Naive thymus-derived CD4-positive, alpha-beta T cell (primary cell): ENCODE data around the gene AGRN. TPM values are rescaled to one million over a fixed set of nuclear protein-coding genes. Genes with fewer than 3 reads are reported as not detected.

Experiments used
- ATAC-seq: fragments of 150-1000 bp; cut with Tn5 transposase; 2 replicates; pipeline ENCODE4 v1.10.0; 2021; ENCODE audit warnings: mild to moderate bottlenecking, moderate library complexity
- CTCF ChIA-PET: fragments of 350-600 bp; sonication (Branson Sonifier 250); formaldehyde crosslinking; loops from one replicate; lab custom pipeline; 2021; ENCODE audit warnings: antibody characterized with exemption; lab: Charles Lee
- POLR2A ChIA-PET: fragments of 350-600 bp; sonication (Branson Sonifier 250); formaldehyde crosslinking; loops from one replicate; lab custom pipeline; 2021; ENCODE audit warnings: antibody characterized with exemption, inconsistent platforms; lab: Charles Lee
- DNase-seq, 9 donors: peaks; one replicate each; pipeline versions ENCODE4 v3.0.0 to v3.0.0-alpha.2; 2020 to 2022; ENCODE audit warnings: mixed read lengths in 1 of 9
- H3K27ac ChIP-seq: one replicate; pipeline ENCODE4 v1.7.0; 2013; ENCODE audit warnings: mild to moderate bottlenecking, low read depth, low read length, moderate library complexity
- H3K27me3 ChIP-seq, 2 donors: one replicate each; pipeline ENCODE4 v1.7.0; 2013; ENCODE audit warnings: low read length in 2 of 2, mild to moderate bottlenecking in 2 of 2, moderate library complexity in 2 of 2; ENCODE audit not compliant: control insufficient read depth in 2 of 2, insufficient read depth in 2 of 2
- H3K36me3 ChIP-seq, 3 experiments: 1 replicate in 2 of 3; 2 replicates in 1 of 3; pipeline ENCODE4 v1.7.0; 2013; ENCODE audit warnings: low read length in 3 of 3, mild to moderate bottlenecking in 3 of 3, moderate library complexity in 1 of 3; ENCODE audit not compliant: insufficient read depth in 3 of 3, control insufficient read depth in 2 of 3
- H3K4me1 ChIP-seq, 2 donors: one replicate each; pipeline ENCODE4 v1.7.0; 2013; ENCODE audit warnings: low read length in 2 of 2, mild to moderate bottlenecking in 2 of 2, moderate library complexity in 1 of 2; ENCODE audit not compliant: control insufficient read depth in 2 of 2, insufficient read depth in 2 of 2
- H3K4me3 ChIP-seq: 2 replicates; pipeline ENCODE4 v1.7.0; 2013; ENCODE audit warnings: mild to moderate bottlenecking, low read length
- H3K9me3 ChIP-seq, 3 experiments: 1 replicate in 2 of 3; 2 replicates in 1 of 3; pipeline ENCODE4 v1.7.0; 2013; ENCODE audit warnings: low read length in 3 of 3; ENCODE audit not compliant: control insufficient read depth in 2 of 3
- H3K27ac Mint-ChIP-seq, 9 donors: one replicate each; pipeline ENCODE4 v1.8.0; 2020 to 2022; ENCODE audit warnings: mixed read lengths in 9 of 9, mild to moderate bottlenecking in 8 of 9, moderate library complexity in 5 of 9, inconsistent platforms in 2 of 9
- H3K27me3 Mint-ChIP-seq, 5 donors: one replicate each; pipeline ENCODE4 v1.8.0; 2021 to 2022; ENCODE audit warnings: mixed read lengths in 5 of 5, mild to moderate bottlenecking in 1 of 5
- H3K36me3 Mint-ChIP-seq, 5 donors: one replicate each; pipeline ENCODE4 v1.8.0; 2020 to 2022; ENCODE audit warnings: mixed read lengths in 5 of 5, mild to moderate bottlenecking in 3 of 5, inconsistent platforms in 1 of 5
- H3K4me1 Mint-ChIP-seq, 7 donors: one replicate each; pipeline ENCODE4 v1.8.0; 2020 to 2022; ENCODE audit warnings: mixed read lengths in 7 of 7, mild to moderate bottlenecking in 3 of 7, inconsistent platforms in 1 of 7
- H3K4me3 Mint-ChIP-seq, 10 donors: one replicate each; pipeline ENCODE4 v1.8.0; 2020 to 2022; ENCODE audit warnings: mild to moderate bottlenecking in 10 of 10, mixed read lengths in 10 of 10, moderate library complexity in 6 of 10, inconsistent platforms in 2 of 10
- H3K9me3 Mint-ChIP-seq, 11 donors: one replicate each; pipeline ENCODE4 v1.8.0; 2020 to 2022; ENCODE audit warnings: mixed read lengths in 11 of 11, mild to moderate bottlenecking in 4 of 11, inconsistent platforms in 1 of 11, moderate library complexity in 1 of 11
- intact Hi-C, 2 donors: fragments of 100-400 bp; cut with micrococcal nuclease; formaldehyde crosslinking; loops; one replicate each; pipeline ENCODE4 v1.15.1; 2023
- polyA plus RNA-seq, 2 donors: library from polyadenylated mRNA; unstranded; fragments of 300-500 nt; fragmentation: Illumina TruSeq; gene quantifications; one replicate each; pipeline ENCODE4 v1.2.3, GENCODE V29; 2021
- total RNA-seq, 6 experiments: library from RNA in 5 of 6; stranded (reverse) in 5 of 6; gene quantifications; 1 replicate in 5 of 6; 2 replicates in 1 of 6; pipeline ENCODE4 v1.2.3 and lab custom pipeline; 2021 to 2026

AGRN gene
- total and polyA plus RNA-seq, 7 experiments from 2014 or later: 0.19 to 10.9 (median 2.7) TPM

DNA sequence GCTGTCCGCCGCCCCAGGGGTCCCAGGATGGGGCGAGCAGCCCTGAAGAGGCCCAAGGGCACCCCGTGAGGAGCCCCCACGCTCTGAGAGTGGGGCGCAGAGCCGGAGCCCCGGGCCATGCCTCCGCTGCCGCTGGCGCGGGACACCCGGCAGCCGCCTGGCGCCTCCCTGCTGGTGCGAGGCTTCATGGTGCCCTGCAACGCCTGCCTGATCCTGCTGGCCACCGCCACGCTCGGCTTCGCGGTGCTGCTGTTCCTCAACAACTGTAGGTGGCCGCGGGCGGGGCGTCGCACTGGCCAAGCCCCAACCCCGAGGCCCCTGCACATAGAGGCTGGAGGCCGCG, 14.5 kb downstream of the AGRN start:
- ATAC-seq: no peak
- peaks cover 0 to 3% (median 0%) of the 10 kb centered on the region in 5 donors for H3K36me3 Mint-ChIP-seq
- H3K4me3 Mint-ChIP-seq: peak overlapping the region in 8 of 10 donors; percentile 29 to 79 (median 58)

DNA sequence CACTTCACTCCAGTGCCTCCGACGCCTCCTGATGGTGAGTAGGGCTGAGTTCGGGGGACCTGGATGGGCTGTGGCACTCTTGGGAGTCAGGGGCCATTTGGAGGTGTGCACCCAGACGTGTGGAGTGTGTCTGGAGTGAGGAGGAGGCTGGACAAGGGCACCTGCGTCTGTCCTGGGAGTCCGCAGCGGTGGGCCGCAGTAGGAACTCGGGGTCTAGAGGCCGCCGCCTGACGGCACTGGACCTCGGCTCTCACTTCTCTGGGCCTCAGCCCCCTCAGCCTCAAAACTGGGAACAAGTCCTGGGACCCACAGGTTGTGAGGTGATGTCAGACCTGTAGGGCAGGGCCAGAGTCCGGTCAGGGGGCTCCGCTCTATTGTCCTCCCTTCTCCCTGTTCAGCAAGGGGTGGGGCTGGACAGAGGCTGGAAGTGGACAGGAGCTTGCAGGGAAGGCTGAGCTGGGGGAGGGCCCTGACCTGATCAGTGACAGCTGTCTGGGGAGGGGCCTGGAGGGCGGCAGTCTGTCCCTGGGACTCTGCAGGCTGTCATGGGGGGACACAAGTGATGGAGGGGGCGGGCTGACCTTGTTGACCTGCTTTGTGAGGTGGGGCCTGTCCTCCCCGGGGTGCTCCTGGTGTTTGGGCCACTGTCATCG, 15.5 kb downstream of the AGRN start:
- no peak overlapping the region for H3K4me3 ChIP-seq
- H3K27ac Mint-ChIP-seq: no peak overlapping the region
- peaks cover 3 to 39% (median 14%) of the 10 kb centered on the region in 5 donors for H3K27me3 Mint-ChIP-seq
- no peaks in the 10 kb centered on the region for H3K9me3 Mint-ChIP-seq
- no peaks in the 10 kb centered on the region for H3K36me3 ChIP-seq
- peaks cover 5 to 23% (median 18%) of the 10 kb centered on the region in 7 donors for H3K4me1 Mint-ChIP-seq
- DNase-seq (no peak), ATAC-seq (no peak)
- POLR2A ChIA-PET: no interaction called here
- peaks cover 6 to 20% of the 10 kb centered on the region in 2 donors for H3K4me1 ChIP-seq
- no peaks in the 10 kb centered on the region for H3K9me3 ChIP-seq
- intact Hi-C loops: no loop called here
- H3K36me3 Mint-ChIP-seq: peaks cover 0 to 3% (median 0%) of the 10 kb centered on the region in 5 donors
- CTCF ChIA-PET: no interaction called here
- peaks cover 0 to 16% of the 10 kb centered on the region in 2 donors for H3K27me3 ChIP-seq
- no peak overlapping the region for H3K27ac ChIP-seq
- peak overlapping the region in 2 of 10 donors; percentile 7 to 28 for H3K4me3 Mint-ChIP-seq

More for the DNA sequence above, 14.5 kb downstream of the AGRN start:
- intact Hi-C loops: loop anchor here in 1 of 2 donors (5.0 kb wide), 1 partner anchor 238 kb away; the partner anchor contains the start of gene UBE2J2
- ChIA-PET POLR2A (no interaction called here), CTCF (interaction anchor here (3.6 kb wide), 1 partner anchor 29 kb away, joined by 16 read pairs; no protein-coding TSS in a partner anchor)
- Histone ChIP-seq H3K36me3 (no peaks in the 10 kb centered on the region), H3K27me3 (peaks cover 0 to 16% of the 10 kb centered on the region in 2 donors), H3K27ac (no peak overlapping the region), H3K4me3 (no peak overlapping the region), H3K4me1 (peaks cover 0 to 11% of the 10 kb centered on the region in 2 donors), H3K9me3 (no peaks in the 10 kb centered on the region)
- Mint-ChIP-seq H3K27me3 (peaks cover 3 to 35% (median 14%) of the 10 kb centered on the region in 5 donors), H3K9me3 (no peaks in the 10 kb centered on the region), H3K4me1 (peaks cover 5 to 18% (median 10%) of the 10 kb centered on the region in 7 donors), H3K27ac (no peak overlapping the region)
- no peak for DNase-seq

- no peak for ATAC-seq
- H3K4me3 Mint-ChIP-seq: peak overlapping the region in 1 of 10 donors; percentile 7
- CTCF ChIA-PET: interaction anchor here (0.6 to 1.2 kb wide), 2 partner anchors 53 to 306 kb away, joined by 3 to 4 read pairs; no protein-coding TSS in a partner anchor
These were observed 17.7 kb downstream of the AGRN start for GRCh38 chr1:1037366-1038327.

GRCh38 chr1:1038694-1039093, 18.8 kb downstream of the AGRN start:
- H3K4me1 ChIP-seq: peaks cover 6 to 14% of the 10 kb centered on the region in 2 donors
- H3K36me3 Mint-ChIP-seq: peaks cover 0 to 5% (median 0%) of the 10 kb centered on the region in 5 donors
- peak overlapping the region in 6 of 10 donors; percentile 37 to 84 (median 62) for H3K4me3 Mint-ChIP-seq
- DNase-seq (no peak), ATAC-seq (no peak)
- CTCF ChIA-PET: interaction anchor here (1.2 kb wide), 1 partner anchor 54 kb away, joined by 4 read pairs; no protein-coding TSS in a partner anchor
- H3K4me1 Mint-ChIP-seq: peaks cover 5 to 18% (median 15%) of the 10 kb centered on the region in 7 donors
- peaks cover 0 to 4% (median 0%) of the 10 kb centered on the region in 11 donors for H3K9me3 Mint-ChIP-seq
- no peak overlapping the region for H3K27ac ChIP-seq
- no peak overlapping the region for H3K4me3 ChIP-seq
- no peaks in the 10 kb centered on the region for H3K9me3 ChIP-seq
- peaks cover 3 to 33% (median 5%) of the 10 kb centered on the region in 5 donors for H3K27me3 Mint-ChIP-seq
- POLR2A ChIA-PET: interaction anchor here (0.6 kb wide), 1 partner anchor 118 kb away, joined by 3 read pairs; no protein-coding TSS in a partner anchor
- intact Hi-C loops: no loop called here
- H3K27me3 ChIP-seq: peaks cover 0 to 7% of the 10 kb centered on the region in 2 donors
- peak overlapping the region in 1 of 9 donors; percentile 38 for H3K27ac Mint-ChIP-seq
- H3K36me3 ChIP-seq: no peaks in the 10 kb centered on the region

More at GRCh38 chr1:1037366-1038327, 17.7 kb downstream of the AGRN start:
- Mint-ChIP-seq H3K9me3 (no peaks in the 10 kb centered on the region), H3K27ac (no peak overlapping the region), H3K4me1 (peaks cover 5 to 18% (median 15%) of the 10 kb centered on the region in 7 donors), H3K27me3 (peaks cover 3 to 33% (median 5%) of the 10 kb centered on the region in 5 donors), H3K36me3 (peaks cover 0 to 3% (median 0%) of the 10 kb centered on the region in 5 donors)
- POLR2A ChIA-PET: interaction anchor here (1.2 to 1.7 kb wide), 2 partner anchors 16 to 24 kb away, joined by 5 read pairs; partner anchors contain the start of gene ISG15
- Histone ChIP-seq H3K9me3 (no peaks in the 10 kb centered on the region), H3K4me1 (peaks cover 6 to 16% of the 10 kb centered on the region in 2 donors), H3K27me3 (peaks cover 0 to 9% of the 10 kb centered on the region in 2 donors), H3K4me3 (no peak overlapping the region), H3K36me3 (no peaks in the 10 kb centered on the region), H3K27ac (no peak overlapping the region)
- DNase-seq: no peak
- intact Hi-C loops: no loop called here

DNA sequence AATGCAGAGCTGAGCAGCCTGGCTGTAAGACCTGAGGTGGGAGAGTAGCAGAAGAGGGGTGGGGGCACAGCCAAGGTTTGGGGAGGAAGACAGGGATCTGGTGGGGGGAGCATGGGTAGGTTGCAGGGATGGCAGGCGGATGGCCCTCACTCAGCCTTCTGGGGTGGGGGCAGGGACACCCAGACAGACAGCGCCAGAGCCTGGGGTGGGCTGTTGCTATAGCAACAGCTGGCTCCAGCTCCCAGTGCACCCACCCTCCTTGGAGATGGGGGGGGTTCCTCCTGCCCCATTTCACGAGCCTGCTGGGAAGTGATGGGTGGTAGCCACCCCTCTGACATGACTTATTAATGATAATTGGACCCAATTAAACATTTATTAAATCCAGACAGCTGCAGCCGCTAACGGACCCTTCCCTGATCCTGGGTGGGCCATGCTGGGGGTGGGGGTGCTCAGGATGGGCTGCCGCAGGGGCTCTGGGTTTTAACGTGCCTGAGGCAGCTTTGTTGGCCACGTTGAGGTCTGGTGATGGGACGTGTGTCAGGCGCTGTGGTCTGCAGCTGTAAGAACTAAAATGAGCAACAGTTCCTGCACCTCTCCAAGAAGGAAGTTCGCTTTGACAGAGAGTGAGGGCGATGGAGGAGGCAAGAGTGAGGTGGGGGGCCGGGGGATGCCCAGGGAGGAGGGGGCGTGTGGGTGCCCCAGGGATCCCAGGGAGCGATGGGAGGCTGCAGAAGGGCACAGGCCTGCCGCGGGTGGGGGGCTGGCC, 19.4 kb downstream of the AGRN start:
- POLR2A ChIA-PET: interaction anchor here (0.6 to 1.6 kb wide), 3 partner anchors 20 to 117 kb away, joined by 3 to 4 read pairs (median 3); no protein-coding TSS in a partner anchor
- peak overlapping the region; percentile 52 for H3K4me3 ChIP-seq
- no peaks in the 10 kb centered on the region for H3K9me3 ChIP-seq

More for the DNA sequence above, 19.4 kb downstream of the AGRN start:
- DNase-seq (no peak), ATAC-seq (no peak)
- Mint-ChIP-seq H3K27ac (peak overlapping the region in 8 of 9 donors; percentile 21 to 56 (median 34)), H3K36me3 (peaks cover 0 to 5% (median 0%) of the 10 kb centered on the region in 5 donors), H3K4me3 (peak overlapping the region; percentile 71 to 86 (median 80)), H3K4me1 (peaks cover 5 to 18% (median 15%) of the 10 kb centered on the region in 7 donors), H3K9me3 (peaks cover 0 to 4% (median 0%) of the 10 kb centered on the region in 11 donors), H3K27me3 (peaks cover 3 to 31% (median 5%) of the 10 kb centered on the region in 5 donors)
- Histone ChIP-seq H3K4me1 (peaks cover 6 to 14% of the 10 kb centered on the region in 2 donors), H3K27ac (no peak overlapping the region), H3K36me3 (no peaks in the 10 kb centered on the region), H3K27me3 (peaks cover 0 to 4% of the 10 kb centered on the region in 2 donors)
- CTCF ChIA-PET: interaction anchor here (0.8 kb wide), 1 partner anchor 18 kb away, joined by 5 read pairs; no protein-coding TSS in a partner anchor
- intact Hi-C loops: no loop called here
